ENCODE measurements around the gene CTNND2. TPM values are rescaled to one million over a fixed set of nuclear protein-coding genes. Genes with fewer than 3 reads are reported as not detected.

The CTNND2 gene
- total and polyA plus RNA-seq, 2 donors (not counting 1 experiment from before 2014, with no cell fraction given) = not detected

GRCh38 chr5:11310158-11310557 is 594.1 kb downstream of the CTNND2 start:
- H3K9me3 Mint-ChIP-seq (ENCODE audit: insufficient read depth) = no peaks in the 10 kb centered on the region
- no peaks in the 10 kb centered on the region for H3K4me1 Mint-ChIP-seq
- ATAC-seq (ENCODE audit: low read depth) (no peak), DNase-seq (no peak)
- Histone ChIP-seq H3K27me3 (replicated peaks in 1 of 4; ENCODE audit: control extremely low read depth in 1 of 4, control insufficient read depth in 3 of 4, insufficient read depth in 4 of 4, low read length in 3 of 4) (no peaks in the 10 kb centered on the region), H3K4me2 (replicated peaks; ENCODE audit: low read depth, low read length, poor library complexity, severe bottlenecking) (no peak overlapping the region), H3K4me3 (ENCODE audit: control extremely low read depth in 1 of 5, extremely low read depth in 1 of 5, insufficient read depth in 1 of 5, low read depth in 2 of 5, low read length in 4 of 5) (no peak overlapping the region), H3K9me3 (ENCODE audit: control extremely low read depth in 1 of 3, control insufficient read depth in 2 of 3, insufficient read depth in 1 of 3, low read length in 2 of 3) (peaks cover 0 to 12% (median 0%) of the 10 kb centered on the region in 3 donors), H3K27ac (ENCODE audit: low read length in 2 of 2) (no peak overlapping the region), H4K20me1 (ENCODE audit: control insufficient read depth, insufficient read depth, low read length, poor library complexity, severe bottlenecking) (no peaks in the 10 kb centered on the region), H3K36me3 (replicated peaks in 1 of 2; ENCODE audit: control extremely low read depth in 1 of 2, control insufficient read depth in 1 of 2, extremely low read depth in 1 of 2, insufficient read depth in 2 of 2, low read length in 1 of 2) (no peaks in the 10 kb centered on the region), H3K4me1 (ENCODE audit: control insufficient read depth in 2 of 2, insufficient read depth in 2 of 2, low read length in 2 of 2) (no peaks in the 10 kb centered on the region), H2AFZ (ENCODE audit: insufficient read depth, low read depth, low read length, poor library complexity, severe bottlenecking) (no peak overlapping the region), H3K9ac (ENCODE audit: low read length) (no peak overlapping the region), H3K79me2 (ENCODE audit: control insufficient read depth, insufficient read depth, low read length) (no peaks in the 10 kb centered on the region)
- H3K27me3 Mint-ChIP-seq = no peaks in the 10 kb centered on the region
- H3K27ac Mint-ChIP-seq = no peak overlapping the region
- intact Hi-C loops (cut with micrococcal nuclease) = no loop called here
- H3K4me3 Mint-ChIP-seq = no peak overlapping the region
- TF ChIP-seq CTCF (IDR thresholded peaks at IDR 0.05) (no peak), EZH2 (IDR thresholded peaks at IDR 0.05; ENCODE audit: borderline replicate concordance, insufficient read depth, low read depth, low read length, poor library complexity, severe bottlenecking) (no peak)
- ChIA-PET POLR2A (no interaction called here), CTCF (no interaction called here)
- 96% methylated on average over 2 of the region's 2 CpGs for WGBS (ENCODE audit: insufficient coverage)

- intact Hi-C loops (cut with micrococcal nuclease) = no loop called here
These were observed 597.9 kb downstream of the CTNND2 start for GRCh38 chr5:11306365-11306764.

More at GRCh38 chr5:11306365-11306764, 597.9 kb downstream of the CTNND2 start:
- Mint-ChIP-seq H3K4me3 (no peak overlapping the region), H3K4me1 (no peaks in the 10 kb centered on the region), H3K27ac (no peak overlapping the region), H3K9me3 (ENCODE audit: insufficient read depth) (no peaks in the 10 kb centered on the region), H3K27me3 (no peaks in the 10 kb centered on the region)
- H3K36me3 ChIP-seq (replicated peaks in 1 of 2; ENCODE audit: control extremely low read depth in 1 of 2, control insufficient read depth in 1 of 2, extremely low read depth in 1 of 2, insufficient read depth in 2 of 2, low read length in 1 of 2) = no peaks in the 10 kb centered on the region
- ATAC-seq (ENCODE audit: low read depth) (no peak), DNase-seq (no peak)
- no peaks in the 10 kb centered on the region for H3K27me3 ChIP-seq (replicated peaks in 1 of 4; ENCODE audit: control extremely low read depth in 1 of 4, control insufficient read depth in 3 of 4, insufficient read depth in 4 of 4, low read length in 3 of 4)
- no peak overlapping the region for H3K4me3 ChIP-seq (ENCODE audit: control extremely low read depth in 1 of 5, extremely low read depth in 1 of 5, insufficient read depth in 1 of 5, low read depth in 2 of 5, low read length in 4 of 5)
- H3K4me1 ChIP-seq (ENCODE audit: control insufficient read depth in 2 of 2, insufficient read depth in 2 of 2, low read length in 2 of 2) = no peaks in the 10 kb centered on the region
- ChIA-PET POLR2A (no interaction called here), CTCF (no interaction called here)
- no peaks in the 10 kb centered on the region for H3K9me3 ChIP-seq (ENCODE audit: control extremely low read depth in 1 of 3, control insufficient read depth in 2 of 3, insufficient read depth in 1 of 3, low read length in 2 of 3)
- WGBS (ENCODE audit: insufficient coverage) = 86% methylated on average over 1 of the region's 1 CpG
- H2AFZ ChIP-seq (ENCODE audit: insufficient read depth, low read depth, low read length, poor library complexity, severe bottlenecking) = no peak overlapping the region
- H3K4me2 ChIP-seq (replicated peaks; ENCODE audit: low read depth, low read length, poor library complexity, severe bottlenecking) = no peak overlapping the region
- no peak overlapping the region for H3K27ac ChIP-seq (ENCODE audit: low read length in 2 of 2)
- H4K20me1 ChIP-seq (ENCODE audit: control insufficient read depth, insufficient read depth, low read length, poor library complexity, severe bottlenecking) = no peaks in the 10 kb centered on the region
- H3K9ac ChIP-seq (ENCODE audit: low read length) = no peak overlapping the region
- no peaks in the 10 kb centered on the region for H3K79me2 ChIP-seq (ENCODE audit: control insufficient read depth, insufficient read depth, low read length)
- no peak for TF ChIP-seq CTCF (IDR thresholded peaks at IDR 0.05)
- no peak for TF ChIP-seq EZH2 (IDR thresholded peaks at IDR 0.05; ENCODE audit: borderline replicate concordance, insufficient read depth, low read depth, low read length, poor library complexity, severe bottlenecking)
